HG02943 (cell line): ENCODE measurements around the gene GRPR.
A peak's percentile ranks its signal among the peaks of the same experiment; 100 is the strongest.

Experiments used
- ATAC-seq: cut with Tn5 transposase; IDR thresholded peaks from one replicate; pipeline ENCODE4 v1.9.1; 2021; ENCODE audit warnings: mild to moderate bottlenecking, low read depth, moderate library complexity; ENCODE audit not compliant: unreplicated experiment

Gene GRPR

DNA sequence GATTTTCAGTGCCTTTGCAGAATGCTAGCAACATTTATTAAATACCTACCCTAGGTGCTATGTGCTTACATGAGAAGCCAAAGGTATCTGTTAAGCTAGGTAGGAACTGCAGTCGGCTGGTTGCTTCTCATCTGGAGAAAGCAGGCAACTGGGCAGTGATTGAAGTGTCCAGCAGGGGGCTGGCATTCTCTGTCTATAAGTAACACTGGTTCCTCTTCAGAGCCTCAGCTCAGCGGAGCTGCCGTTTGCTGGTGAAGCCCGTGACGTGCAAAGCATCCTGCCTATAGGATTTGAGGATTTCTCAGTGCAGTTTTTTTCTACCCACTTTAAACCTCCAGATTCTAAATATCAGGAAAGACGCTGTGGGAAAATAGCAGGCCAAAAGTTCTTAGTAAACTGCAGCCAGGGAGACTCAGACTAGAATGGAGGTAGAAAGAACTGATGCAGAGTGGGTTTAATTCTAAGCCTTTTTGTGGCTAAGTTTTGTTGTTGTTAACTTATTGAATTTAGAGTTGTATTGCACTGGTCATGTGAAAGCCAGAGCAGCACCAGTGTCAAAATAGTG lies at the start of gene GRPR:
GRPR (plus strand) TSS at position 344 of the 565 bp plus-strand sequence. CDS start 389 bp downstream, outside the sequence.
- ATAC-seq, result peak; percentile 58

GRCh38 chrX:16075087-16075486 lies 48.3 kb upstream of the GRPR start:
- ATAC-seq, result no peak

DNA sequence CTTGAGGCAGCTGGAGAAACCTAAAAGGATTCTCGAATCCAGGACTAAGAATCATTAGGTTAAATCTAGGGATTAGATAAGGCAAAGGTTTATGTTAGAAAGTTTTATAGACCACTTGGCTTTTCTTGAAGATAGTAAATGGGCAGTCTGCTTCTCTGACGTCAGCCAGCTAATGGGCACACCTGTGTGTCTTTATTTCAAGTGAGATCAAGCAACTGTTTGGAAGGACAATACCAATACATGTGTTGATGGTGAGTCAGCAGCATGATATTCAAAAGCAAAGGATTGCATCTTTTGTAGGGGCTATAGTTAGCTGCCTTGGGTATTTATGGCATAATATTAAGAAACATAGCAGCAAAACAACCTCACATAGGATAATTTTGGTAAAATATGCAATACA lies 46.5 kb upstream of the GRPR start:
- no peak for ATAC-seq

DNA sequence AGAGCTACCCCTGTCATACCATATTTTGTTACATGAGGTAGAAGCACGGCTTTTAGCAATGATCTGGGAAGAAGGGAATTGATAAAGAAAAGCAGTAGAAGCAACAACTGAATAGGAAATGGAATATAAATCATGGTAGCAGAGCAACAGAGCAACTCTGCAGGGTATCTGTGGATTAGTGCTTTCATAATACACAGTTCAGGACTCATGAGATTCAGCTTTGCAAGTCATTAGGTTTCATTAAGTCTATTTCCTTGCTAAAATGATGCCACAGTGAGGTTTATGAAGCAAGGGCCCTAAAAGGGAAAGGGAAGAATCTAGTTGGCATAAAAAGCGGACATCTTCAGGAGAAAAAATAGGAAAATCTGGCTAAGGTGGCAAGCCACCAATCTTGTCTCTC lies 45.6 kb upstream of the GRPR start:
- ATAC-seq, result no peak

GRCh38 chrX:16081357-16081756 lies 42.0 kb upstream of the GRPR start:
- ATAC-seq, result no peak

- no peak for ATAC-seq
Measured at GRCh38 chrX:16082470-16083085, 40.8 kb upstream of the GRPR start.

GRCh38 chrX:16087076-16087475 lies 36.3 kb upstream of the GRPR start:
- ATAC-seq, result no peak

- ATAC-seq, result no peak
Measured at GRCh38 chrX:16089086-16089485, 34.3 kb upstream of the GRPR start.

- ATAC-seq, result no peak
Measured at GRCh38 chrX:16096141-16096540, 27.2 kb upstream of the GRPR start.

- ATAC-seq, result no peak
Measured at GRCh38 chrX:16100673-16101072, 22.7 kb upstream of the GRPR start.

- ATAC-seq, result no peak
Measured at GRCh38 chrX:16101581-16101980, 21.8 kb upstream of the GRPR start.

- ATAC-seq, result no peak
Measured at GRCh38 chrX:16103625-16104024, 19.7 kb upstream of the GRPR start.

DNA sequence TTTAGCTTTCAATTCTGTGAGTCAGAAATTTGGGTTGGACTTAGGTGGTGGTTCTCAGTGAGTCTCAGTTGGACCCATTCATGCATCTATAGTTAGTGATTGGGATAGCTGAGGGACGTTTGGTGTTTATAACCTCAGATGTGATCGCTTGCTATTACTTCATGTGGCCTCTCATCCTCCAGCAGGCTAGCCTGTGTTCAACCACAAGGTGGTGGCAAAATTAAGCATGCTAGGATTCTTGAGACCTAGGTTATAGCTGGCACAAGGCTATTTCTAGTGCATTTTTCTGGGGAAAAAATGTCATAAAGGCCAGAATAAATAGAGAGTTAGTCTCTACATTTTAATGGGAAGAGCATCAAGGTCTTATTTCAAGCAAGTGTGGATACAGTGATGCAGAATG lies 10.9 kb upstream of the GRPR start:
- no peak for ATAC-seq

DNA sequence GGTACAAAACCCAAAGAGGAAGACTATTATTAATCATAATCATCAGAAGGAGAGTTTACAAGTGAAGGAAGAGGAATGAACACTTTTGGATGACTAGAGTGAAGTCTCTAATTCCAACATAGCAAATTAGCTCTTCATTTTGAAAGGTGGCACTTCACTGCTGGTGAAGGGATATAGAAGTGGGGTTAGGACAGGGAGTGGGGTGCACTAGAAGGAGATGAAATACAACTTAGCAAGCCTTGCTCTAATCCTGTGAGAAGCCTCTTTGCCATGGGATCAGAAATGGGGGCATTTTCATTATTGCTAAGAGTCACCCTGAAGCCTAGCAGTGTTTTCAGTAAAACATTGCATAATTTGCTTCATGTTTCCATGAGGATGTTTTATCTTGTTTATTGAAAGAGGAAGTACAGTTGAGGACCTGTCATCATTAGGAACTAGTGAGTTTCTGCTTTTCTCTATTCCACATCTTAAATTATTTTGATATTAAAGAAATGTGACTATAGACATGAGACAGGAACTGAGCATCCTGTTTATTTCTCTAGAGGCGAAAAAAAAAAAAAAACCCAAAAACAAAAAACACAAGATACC lies 9.3 kb upstream of the GRPR start:
- ATAC-seq, result no peak

DNA sequence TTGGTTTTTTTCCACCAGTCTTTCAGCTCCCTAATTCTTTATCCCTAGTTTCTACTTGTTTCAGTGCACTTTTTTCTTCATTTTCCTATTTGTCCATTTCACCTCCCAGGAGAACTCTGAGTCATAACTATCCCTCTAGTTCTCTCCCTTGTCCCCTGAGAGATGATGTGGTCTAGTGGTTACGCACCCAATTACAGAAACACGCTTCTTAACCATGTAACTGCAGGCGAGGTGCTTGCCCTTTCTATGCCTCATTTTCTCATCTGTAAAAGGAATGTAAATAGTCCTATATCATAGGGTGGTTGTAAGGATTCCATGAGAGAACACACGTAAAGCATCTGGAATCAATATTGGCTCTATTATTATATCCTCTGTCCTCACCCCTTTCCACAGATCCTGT lies 8.8 kb upstream of the GRPR start:
- ATAC-seq, result no peak

DNA sequence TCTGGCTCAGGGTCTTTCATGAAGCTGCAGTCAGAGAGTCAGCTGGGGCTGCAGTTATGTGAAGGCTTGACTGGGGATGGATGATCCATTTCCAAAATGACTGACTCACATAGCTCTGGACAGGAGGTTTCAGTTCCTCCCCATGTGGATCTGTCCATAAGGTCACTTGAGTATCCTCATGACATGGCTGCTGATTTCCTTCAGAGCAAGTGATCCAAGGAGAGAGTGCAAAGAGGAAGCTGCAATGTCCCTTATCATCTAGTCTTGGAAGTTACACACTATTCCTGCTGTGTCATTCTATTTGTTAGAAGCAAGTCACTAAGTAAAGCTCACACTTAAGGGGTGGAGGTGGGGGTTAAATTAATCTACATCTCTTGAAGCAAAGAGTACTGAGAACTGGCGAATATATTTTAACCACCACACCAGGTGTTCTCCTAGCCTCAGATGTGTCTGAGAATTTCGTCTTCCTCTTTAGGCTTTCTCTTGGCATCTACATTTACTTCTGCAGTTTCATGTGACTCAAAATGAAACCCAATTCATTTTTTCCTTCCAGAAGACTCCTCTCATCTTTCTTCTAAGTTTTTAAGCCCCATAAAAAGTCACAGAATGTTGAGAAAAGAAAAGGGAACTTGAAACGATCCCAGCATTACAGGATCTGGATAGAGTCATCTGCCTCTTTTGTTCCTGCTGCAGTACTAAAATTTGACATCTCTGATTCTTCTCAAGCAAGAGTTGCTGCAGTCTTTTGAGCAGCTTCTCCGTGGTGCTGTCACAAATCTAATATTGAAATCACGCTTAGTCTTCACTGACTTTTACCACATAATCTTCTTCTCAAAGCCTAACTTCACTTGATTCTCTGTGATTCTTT lies 3.8 kb upstream of the GRPR start:
- ATAC-seq, result peak; percentile 87

DNA sequence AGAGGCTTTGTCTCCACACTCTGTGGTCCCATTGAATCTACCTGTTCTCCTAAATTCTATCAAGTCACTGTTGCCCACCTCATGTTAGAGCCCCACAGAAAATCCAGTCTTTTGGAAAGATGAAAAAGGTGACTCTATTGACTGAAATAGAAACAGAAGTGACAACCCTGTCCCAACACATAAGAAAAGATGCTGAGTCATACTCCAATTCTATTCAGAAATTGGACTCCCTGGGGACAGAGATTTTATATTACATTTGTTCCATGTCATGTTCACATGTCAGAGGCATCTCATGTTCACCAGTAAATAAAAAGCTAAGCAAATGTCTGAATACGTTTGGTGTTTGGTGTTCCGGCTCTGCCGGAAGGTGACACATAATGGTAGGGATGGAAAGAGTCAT lies 2.9 kb upstream of the GRPR start:
- no peak for ATAC-seq

DNA sequence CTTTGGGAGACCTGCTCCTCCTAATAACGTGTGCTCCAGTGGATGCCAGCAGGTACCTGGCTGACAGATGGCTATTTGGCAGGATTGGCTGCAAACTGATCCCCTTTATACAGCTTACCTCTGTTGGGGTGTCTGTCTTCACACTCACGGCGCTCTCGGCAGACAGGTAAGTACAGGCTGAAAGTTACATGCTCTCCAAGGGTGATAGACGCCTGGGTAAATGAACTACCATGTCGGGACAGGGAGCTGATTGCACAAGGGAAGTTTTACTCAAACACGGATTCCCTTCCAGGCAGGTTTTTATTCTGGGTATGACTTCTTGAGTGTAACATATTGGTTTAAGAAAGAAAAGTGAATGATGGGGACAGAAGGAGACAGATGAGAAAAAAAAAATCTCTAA lies 836 bp downstream of the GRPR start:
- ATAC-seq, result no peak

GRCh38 chrX:16125520-16126149 lies 2.3 kb downstream of the GRPR start:
- no peak for ATAC-seq

GRCh38 chrX:16130707-16131106 lies 7.3 kb downstream of the GRPR start:
- no peak for ATAC-seq

DNA sequence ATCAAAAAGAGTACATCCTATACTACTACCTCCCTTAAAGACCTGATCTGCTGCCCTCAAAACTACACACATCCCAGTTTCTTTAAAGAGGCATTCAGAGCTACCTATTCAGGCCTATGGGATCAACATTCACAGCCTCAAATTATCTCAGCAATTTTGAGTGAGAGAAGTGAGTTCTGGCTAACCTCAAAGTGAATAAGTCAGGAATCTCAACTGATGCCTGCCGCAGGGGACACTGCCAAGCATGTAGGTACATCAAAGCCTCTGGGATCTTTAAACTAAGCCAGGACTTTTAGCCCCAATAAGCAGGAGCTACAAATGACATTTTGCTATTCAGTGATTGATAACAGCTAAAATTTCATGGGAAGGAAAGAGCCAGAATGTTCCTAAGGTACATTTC lies 11.6 kb downstream of the GRPR start:
- ATAC-seq, result no peak
